OCI-LY7 (cell line): ENCODE measurements around the gene RAPGEF6.

Source experiments
- EZH2phosphoT487 ChIP-seq: fragments of 200-600 bp; sonication (generic); IDR thresholded peaks from 2 replicates; pipeline ENCODE4 v1.6.1; 2018; ENCODE audit warnings: low read depth, borderline replicate concordance, mild to moderate bottlenecking, mixed run types, antibody characterized with exemption, low read length, moderate library complexity, mixed read lengths
- TF ChIP-seq, protein P1 (sequence below): fragments of 200-600 bp; sonication (generic); conservative IDR thresholded peaks from 2 replicates; pipeline ENCODE4 v1.5.1; 2014; ENCODE audit warnings: mild to moderate bottlenecking, antibody characterized with exemption, low read length, moderate library complexity, mixed read lengths

GRCh38 chr5:131377346-131377745, 257.7 kb downstream of the RAPGEF6 start:
- TF ChIP-seq, protein P1, sequence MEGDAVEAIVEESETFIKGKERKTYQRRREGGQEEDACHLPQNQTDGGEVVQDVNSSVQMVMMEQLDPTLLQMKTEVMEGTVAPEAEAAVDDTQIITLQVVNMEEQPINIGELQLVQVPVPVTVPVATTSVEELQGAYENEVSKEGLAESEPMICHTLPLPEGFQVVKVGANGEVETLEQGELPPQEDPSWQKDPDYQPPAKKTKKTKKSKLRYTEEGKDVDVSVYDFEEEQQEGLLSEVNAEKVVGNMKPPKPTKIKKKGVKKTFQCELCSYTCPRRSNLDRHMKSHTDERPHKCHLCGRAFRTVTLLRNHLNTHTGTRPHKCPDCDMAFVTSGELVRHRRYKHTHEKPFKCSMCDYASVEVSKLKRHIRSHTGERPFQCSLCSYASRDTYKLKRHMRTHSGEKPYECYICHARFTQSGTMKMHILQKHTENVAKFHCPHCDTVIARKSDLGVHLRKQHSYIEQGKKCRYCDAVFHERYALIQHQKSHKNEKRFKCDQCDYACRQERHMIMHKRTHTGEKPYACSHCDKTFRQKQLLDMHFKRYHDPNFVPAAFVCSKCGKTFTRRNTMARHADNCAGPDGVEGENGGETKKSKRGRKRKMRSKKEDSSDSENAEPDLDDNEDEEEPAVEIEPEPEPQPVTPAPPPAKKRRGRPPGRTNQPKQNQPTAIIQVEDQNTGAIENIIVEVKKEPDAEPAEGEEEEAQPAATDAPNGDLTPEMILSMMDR: no peak
- no peak for TF ChIP-seq EZH2phosphoT487
